SK-N-SH treated with all-trans-retinoic acid at 6 μM for 48 hours (cell line): ENCODE data around the gene XNDC1N.

Source experiments
- SNAI2 ChIP-seq: fragments of 250-450 bp; sonication (Bioruptor Pico); IDR thresholded peaks from 2 replicates; pipeline ENCODE4 v1.5.0; 2020; ENCODE audit warnings: mild to moderate bottlenecking, moderate library complexity
- ZC3H10 ChIP-seq: fragments of 250-450 bp; sonication (Bioruptor Pico); IDR thresholded peaks from 2 replicates; pipeline ENCODE4 v1.5.1; 2021; ENCODE audit warnings: mild to moderate bottlenecking, moderate library complexity
- TF ChIP-seq, protein P1 (sequence below): fragments of 250-450 bp; sonication (Bioruptor Pico); IDR thresholded peaks from 2 replicates; pipeline ENCODE4 v1.8.0; 2020; ENCODE audit warnings: mild to moderate bottlenecking, moderate library complexity, borderline replicate concordance

DNA sequence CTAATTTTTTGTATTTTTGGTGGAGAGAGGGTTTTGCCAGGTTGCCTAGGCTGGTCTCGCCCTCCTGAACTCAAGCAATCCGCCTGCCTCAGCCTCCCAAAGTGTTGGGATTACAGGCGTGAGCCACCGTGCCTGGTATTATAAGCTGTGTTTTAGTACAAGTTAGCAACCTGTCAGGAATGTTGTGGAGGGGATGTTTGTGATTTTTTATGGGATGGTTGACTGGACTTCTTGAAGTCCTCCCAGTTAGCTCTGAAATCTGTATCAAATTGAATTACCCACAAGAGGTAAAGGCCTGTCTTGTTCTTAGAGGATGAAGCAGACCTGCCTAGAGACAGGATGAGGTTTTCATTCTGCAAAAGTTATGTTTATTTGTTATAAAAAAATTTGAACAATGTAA lies 36.2 kb upstream of the XNDC1N start:
- no peak for TF ChIP-seq ZC3H10 (CRISPR knock-in tag)
- TF ChIP-seq, protein P1, sequence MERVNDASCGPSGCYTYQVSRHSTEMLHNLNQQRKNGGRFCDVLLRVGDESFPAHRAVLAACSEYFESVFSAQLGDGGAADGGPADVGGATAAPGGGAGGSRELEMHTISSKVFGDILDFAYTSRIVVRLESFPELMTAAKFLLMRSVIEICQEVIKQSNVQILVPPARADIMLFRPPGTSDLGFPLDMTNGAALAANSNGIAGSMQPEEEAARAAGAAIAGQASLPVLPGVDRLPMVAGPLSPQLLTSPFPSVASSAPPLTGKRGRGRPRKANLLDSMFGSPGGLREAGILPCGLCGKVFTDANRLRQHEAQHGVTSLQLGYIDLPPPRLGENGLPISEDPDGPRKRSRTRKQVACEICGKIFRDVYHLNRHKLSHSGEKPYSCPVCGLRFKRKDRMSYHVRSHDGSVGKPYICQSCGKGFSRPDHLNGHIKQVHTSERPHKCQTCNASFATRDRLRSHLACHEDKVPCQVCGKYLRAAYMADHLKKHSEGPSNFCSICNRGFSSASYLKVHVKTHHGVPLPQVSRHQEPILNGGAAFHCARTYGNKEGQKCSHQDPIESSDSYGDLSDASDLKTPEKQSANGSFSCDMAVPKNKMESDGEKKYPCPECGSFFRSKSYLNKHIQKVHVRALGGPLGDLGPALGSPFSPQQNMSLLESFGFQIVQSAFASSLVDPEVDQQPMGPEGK (CRISPR knock-in tag): no peak
- no peak for TF ChIP-seq SNAI2
